ENCODE results near the gene LCOR. TPM values are rescaled to one million over a fixed set of nuclear protein-coding genes. Genes with fewer than 3 reads are reported as not detected.
A peak's percentile ranks its signal among the peaks of the same experiment; 100 is the strongest.

Gene LCOR
- total and polyA plus RNA-seq, 9 of the 15 experiments (the other 6 are each of a cell fraction or from before 2014, with no cell fraction given) = 3.6 to 25.2 (median 14.4) TPM

GRCh38 chr10:96830511-96831199 is 1.4 kb upstream of the LCOR start (continued):
- no peak for TF ChIP-seq ZNF239 (CRISPR knock-in tag; IDR thresholded peaks at IDR 0.05)
- TF ChIP-seq DEAF1 (CRISPR knock-in tag; IDR thresholded peaks at IDR 0.05) = 0 out of 2 replicates have a peak, but pooled peaks have one; percentile 26
- TF ChIP-seq NCOA2 (IDR thresholded peaks at IDR 0.05; ENCODE audit: partially characterized antibody in 2 of 2) = no peak
- TF ChIP-seq ZNF592 (IDR thresholded peaks at IDR 0.05) = no peak; the same call in 1 of the 2 replicates
